ENCODE measurements around the gene DDC.

- TF ChIP-seq CTCF (IDR thresholded peaks at IDR 0.05; ENCODE audit: low read depth, low read length, poor library complexity, severe bottlenecking) (no peak), EZH2phosphoT487 (IDR thresholded peaks at IDR 0.05; ENCODE audit: borderline replicate concordance, low read length) (no peak)
Measured at GRCh38 chr7:50559881-50560280, 5.3 kb downstream of the DDC start.
